HG02870 (cell line): ENCODE measurements around the gene DENND10.
A peak's percentile ranks its signal among the peaks of the same experiment; 100 is the strongest.

ENCODE experiments used
- ATAC-seq: cut with Tn5 transposase; IDR thresholded peaks from one replicate; pipeline ENCODE4 v1.9.1; 2021; ENCODE audit warnings: mild to moderate bottlenecking, moderate library complexity; ENCODE audit not compliant: unreplicated experiment

The DENND10 gene, protein sequence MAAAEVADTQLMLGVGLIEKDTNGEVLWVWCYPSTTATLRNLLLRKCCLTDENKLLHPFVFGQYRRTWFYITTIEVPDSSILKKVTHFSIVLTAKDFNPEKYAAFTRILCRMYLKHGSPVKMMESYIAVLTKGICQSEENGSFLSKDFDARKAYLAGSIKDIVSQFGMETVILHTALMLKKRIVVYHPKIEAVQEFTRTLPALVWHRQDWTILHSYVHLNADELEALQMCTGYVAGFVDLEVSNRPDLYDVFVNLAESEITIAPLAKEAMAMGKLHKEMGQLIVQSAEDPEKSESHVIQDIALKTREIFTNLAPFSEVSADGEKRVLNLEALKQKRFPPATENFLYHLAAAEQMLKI

GRCh38 chr10:119103903-119104653 lies at the start of gene DENND10:
DENND10 (plus strand) TSS chr10:119104113; CDS start chr10:119104143, 30 bp downstream.
- ATAC-seq: peak; percentile 87

- ATAC-seq: no peak
Measured at GRCh38 chr10:119055472-119055871, 48.4 kb upstream of the DENND10 start.

DNA sequence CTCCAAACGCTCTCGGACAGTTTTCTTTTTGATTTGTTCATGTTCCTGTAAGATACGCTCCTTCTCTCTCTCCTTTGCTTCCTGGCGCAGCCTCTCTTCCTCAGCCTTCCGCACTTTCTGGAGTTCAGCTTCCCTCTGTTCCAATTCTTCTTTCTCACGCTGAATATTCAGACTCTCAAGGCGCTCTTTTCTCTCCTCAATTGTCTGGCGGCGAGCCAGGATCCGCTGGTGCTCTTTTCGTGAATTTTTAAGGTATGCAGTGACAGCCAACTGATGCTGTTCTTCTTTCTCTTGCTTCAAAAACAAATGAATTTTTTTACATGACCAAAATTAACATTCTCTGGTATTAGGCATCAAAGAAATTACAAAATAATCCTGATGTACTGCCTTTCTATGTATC lies 45.9 kb upstream of the DENND10 start:
- no peak for ATAC-seq

GRCh38 chr10:119059557-119059956 lies 44.4 kb upstream of the DENND10 start:
- ATAC-seq: no peak

- ATAC-seq: no peak
Measured at GRCh38 chr10:119060107-119060506, 43.8 kb upstream of the DENND10 start.

GRCh38 chr10:119061352-119061751 lies 42.6 kb upstream of the DENND10 start:
- no peak for ATAC-seq

DNA sequence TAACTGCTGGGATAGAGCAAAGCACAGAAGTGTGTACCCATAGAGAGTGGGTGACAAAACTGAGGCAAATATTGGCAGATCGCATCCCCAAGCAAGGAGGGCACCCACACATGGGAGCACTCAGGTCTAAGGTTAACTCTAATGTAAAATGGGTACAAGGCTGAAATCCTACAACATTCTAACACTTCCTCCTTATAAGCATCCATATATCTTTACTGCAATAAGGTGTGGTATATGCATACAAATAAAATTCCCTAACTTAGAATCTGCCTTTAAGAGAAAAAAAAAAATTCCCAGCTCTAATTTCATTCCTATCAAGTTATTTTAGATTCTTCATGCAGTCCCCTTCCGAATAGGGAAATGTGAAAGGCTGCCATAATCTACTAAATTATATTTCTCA lies 42.0 kb upstream of the DENND10 start:
- no peak for ATAC-seq

- ATAC-seq: no peak
Measured at GRCh38 chr10:119070395-119071165, 33.3 kb upstream of the DENND10 start.

DNA sequence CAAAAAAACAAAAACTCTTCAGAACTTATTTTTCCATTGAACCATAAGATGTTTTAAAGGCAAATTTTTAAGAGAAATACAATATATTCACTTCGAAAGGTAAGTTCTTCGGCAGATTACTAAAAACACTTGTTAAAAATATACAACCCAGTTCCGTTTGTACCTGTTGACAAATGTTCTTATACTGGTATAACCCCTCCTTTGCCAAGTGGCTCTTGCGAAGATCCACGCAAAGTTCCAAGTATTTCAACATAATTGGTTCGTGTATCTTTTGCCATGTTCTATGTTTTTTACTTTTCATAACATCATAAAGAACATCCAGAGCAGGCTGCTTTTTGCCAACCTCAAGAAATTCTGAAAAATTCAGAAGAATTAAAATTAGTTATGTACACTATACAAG lies 30.3 kb upstream of the DENND10 start:
- ATAC-seq: no peak

- no peak for ATAC-seq
Measured at GRCh38 chr10:119078422-119079179, 25.3 kb upstream of the DENND10 start.

DNA sequence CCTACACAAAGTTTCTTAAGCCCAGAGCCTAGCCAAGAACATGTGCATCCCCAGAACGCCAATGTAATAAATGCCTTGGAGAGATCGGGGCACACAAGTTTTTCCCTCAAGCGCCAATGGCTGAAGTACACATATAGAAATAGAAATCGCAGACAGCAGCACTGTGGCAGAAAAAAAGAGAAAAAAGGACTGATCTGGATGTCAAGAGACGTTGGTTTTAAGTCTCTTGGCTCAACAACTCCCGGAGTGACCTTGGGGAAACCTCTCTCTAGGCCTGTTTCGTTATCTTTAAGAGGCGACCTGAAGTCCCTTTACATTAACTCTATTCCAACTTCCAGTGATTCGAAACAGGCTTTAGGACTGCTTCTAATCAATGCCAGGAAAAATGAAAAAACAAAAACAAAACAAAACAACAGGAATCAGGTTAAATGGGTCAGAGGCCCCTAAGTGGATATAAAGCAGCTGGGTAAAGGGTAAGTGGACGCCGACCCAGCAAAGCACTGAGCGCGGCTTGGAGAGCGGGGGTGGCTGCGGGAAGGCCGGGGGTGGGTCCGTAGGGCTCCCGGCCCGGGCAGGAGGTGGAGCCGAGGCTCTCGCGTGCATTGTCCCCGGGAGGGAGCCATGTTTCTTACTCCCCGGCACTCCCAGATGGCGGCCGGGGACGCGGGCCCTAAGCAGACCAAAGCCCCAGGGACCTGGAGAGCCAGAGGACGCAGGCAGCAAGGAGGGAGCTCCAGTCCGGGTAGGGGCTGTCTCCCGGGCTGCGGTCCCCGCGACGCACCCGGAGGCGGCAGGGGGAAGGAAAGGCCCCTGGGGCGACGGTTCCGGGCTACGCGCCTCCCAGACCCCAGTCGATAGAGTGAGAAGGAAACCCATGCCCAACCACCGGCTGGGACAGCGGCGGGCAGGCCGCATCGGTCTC lies 24.1 kb upstream of the DENND10 start:
- peak; percentile 53 for ATAC-seq

DNA sequence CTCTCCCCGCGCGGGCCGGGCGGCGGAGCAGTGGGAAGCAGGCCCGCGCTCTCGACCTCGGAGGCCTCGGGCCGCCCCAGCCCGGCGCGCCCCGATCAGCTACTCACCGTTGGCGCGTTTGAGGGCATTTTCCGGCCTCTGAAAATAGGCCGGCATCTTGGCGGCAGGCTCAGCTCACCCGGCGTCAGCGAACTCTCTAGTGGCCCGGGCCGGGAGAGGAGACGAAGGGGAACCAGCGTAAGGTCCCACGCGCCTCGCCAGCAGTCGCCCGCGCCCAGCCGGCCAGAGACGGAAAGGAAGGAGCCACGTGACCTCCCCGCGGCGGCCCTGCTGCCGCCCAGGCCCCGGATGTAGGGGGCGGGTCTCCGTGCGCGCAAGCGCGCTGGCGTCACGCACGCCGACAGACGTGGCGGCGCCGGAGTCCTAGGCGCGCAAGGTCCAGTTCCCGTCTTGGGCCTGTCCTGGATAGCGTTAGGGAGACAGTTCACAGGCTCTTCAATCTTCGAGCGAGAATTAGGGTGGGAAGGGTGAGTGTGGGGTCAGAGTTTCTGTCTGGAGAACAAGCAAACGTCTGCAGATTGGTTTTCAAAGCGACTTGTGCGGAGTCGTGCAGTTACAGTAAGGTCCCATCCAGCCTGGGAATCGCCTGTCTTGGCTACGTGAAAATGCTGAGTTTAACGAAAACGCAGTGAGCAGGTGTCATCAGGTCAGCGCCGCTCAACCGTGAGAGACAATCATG lies 23.2 kb upstream of the DENND10 start, which contains the start of gene EIF3A:
Gene EIF3A, minus strand, starts transcription at position 297 of the 739 bp plus-strand sequence. Its CDS starts 141 bp downstream, at position 156.
- peak; percentile 73 for ATAC-seq

DNA sequence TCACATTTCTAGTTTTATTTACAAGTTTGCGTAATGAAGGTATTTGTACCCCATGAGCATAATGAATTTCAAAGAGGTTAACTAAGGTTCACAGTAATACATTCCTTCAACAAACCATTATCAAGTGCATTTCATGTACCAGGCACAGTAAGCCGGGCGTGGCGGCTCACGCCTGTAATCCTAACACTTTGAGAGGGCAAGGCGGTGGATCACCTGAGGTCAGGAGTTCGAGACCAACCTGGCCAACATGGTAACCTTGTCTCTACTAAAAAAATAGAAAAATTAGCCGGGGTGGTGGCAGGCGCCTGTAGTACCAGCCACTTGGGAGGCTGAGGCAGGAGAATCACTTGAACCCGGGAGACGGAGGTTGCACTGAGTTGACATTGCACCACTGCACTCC lies 19.0 kb upstream of the DENND10 start:
- ATAC-seq: no peak

DNA sequence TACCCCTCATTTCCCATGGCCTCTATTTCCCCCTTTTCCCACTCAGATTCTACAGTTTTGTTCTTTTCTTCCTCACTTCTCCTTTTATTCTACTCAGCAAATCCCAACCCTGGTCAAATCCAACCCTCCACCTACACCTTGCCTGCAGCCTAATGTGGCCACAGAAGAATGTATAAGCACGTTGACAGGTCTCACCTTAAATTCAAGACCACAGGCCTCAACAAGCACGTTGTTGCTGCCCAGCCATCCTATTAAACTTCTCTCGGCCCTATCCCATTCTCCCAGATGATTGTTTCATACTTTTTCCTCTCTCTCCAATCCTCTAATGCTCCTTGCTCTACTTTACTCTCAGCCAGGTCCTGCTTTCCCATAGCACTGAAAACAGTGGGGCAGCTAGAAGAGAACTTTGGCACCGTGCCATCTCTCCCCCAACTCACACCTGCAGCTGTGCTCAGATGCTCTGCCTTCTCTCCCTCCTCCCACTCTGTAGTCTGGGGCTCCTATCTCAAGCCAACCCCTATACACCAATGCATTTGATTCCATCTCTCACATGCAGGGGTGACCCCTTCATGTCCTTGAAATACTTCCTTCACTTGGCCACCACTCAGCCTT lies 16.5 kb upstream of the DENND10 start:
- ATAC-seq: no peak

DNA sequence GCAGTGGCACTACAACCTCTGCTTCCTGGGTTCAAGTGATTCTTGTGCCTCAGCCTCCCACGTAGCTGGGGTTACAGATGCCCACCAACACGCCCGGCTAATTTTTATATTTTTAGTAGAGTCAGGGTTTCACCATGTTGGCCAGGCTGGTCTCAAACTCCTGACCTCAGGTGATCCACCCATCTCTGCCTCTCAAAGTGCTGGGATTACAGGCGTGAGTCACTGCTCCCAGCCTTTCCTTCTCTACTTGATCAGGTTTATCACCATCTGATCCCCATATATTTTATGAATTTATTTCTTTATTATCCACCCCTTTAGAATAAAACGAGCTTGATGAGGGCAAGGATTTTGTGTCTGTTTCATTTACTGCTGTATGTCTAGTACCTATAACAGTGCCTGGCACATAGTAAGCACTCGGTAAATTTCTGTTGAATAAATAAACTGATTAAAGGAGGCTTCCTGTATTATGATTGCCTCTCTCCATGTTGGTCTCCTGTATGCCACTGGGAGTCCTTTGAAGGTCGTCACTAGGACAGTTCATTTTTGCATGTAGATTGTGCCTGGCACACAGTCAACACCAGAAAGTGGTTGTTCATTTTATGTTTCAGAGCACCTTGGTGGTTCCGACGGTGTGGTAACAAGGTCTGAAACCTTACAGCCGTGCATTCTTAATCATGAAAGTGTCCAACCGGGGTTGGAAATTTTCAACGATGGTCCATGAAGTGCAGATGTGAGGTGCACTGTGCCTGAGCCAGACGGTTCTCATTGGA lies 13.7 kb upstream of the DENND10 start:
- ATAC-seq: peak; percentile 62

DNA sequence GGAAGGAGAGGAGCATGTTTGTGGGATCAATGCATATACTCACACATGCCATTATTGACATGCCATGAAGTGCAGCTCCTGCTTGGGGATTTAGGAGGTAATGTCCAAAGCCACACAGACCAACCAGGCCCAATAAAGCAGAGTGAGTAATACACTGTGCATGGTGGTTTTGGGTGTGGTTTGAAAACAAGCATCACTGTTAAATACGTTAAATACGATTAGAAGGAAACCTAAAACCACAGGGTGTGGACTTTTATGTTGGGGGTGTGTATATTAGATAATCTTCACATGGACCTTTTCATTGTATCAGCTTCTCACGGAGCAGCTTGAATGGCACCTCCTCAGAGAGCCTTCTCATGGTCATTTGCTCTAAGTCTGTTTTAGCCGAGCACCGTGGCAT lies 12.9 kb upstream of the DENND10 start:
- no peak for ATAC-seq

DNA sequence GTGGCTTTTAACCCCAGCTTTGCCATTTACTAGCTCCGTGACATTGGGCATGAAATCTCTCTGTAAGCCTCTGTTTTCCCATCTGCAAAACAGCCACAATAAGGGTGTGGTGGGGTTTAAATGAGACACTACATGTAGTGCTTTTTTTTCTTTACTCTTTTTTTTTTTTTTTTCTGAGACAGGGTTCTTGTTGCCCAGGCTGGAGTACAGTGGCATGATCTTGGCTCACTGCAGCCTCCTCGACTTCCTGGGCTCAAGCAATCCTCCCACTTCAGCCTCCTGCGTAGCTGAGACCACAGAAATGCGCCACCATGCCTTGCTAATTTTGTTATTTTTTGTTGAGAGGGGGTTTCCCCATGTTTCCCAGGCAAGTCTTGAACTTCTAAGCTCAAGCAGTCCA lies 8.3 kb upstream of the DENND10 start:
- ATAC-seq: no peak
